ENCODE measurements around the gene OPN1MW2.
"Not testable (repeated sequence)": the region's sequence is repeated elsewhere in the genome, so short reads cannot be mapped to it uniquely, and the experiment has no call there.

GRCh38 chrX:154247377-154248045, 28.0 kb downstream of the OPN1MW2 start:
- TF ChIP-seq, protein P1, sequence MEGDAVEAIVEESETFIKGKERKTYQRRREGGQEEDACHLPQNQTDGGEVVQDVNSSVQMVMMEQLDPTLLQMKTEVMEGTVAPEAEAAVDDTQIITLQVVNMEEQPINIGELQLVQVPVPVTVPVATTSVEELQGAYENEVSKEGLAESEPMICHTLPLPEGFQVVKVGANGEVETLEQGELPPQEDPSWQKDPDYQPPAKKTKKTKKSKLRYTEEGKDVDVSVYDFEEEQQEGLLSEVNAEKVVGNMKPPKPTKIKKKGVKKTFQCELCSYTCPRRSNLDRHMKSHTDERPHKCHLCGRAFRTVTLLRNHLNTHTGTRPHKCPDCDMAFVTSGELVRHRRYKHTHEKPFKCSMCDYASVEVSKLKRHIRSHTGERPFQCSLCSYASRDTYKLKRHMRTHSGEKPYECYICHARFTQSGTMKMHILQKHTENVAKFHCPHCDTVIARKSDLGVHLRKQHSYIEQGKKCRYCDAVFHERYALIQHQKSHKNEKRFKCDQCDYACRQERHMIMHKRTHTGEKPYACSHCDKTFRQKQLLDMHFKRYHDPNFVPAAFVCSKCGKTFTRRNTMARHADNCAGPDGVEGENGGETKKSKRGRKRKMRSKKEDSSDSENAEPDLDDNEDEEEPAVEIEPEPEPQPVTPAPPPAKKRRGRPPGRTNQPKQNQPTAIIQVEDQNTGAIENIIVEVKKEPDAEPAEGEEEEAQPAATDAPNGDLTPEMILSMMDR (IDR thresholded peaks at IDR 0.05), result not testable (repeated sequence)
- TF ChIP-seq POLR2A (IDR thresholded peaks at IDR 0.05), result not testable (repeated sequence)

Data from esophagus squamous epithelium (tissue), 4 donors.